HG03571 (cell line): ENCODE results near the gene UBD.

Experiments used
- ATAC-seq: cut with Tn5 transposase; IDR thresholded peaks from one replicate; pipeline ENCODE4 v1.9.1; 2021; ENCODE audit not compliant: unreplicated experiment

Gene UBD

DNA sequence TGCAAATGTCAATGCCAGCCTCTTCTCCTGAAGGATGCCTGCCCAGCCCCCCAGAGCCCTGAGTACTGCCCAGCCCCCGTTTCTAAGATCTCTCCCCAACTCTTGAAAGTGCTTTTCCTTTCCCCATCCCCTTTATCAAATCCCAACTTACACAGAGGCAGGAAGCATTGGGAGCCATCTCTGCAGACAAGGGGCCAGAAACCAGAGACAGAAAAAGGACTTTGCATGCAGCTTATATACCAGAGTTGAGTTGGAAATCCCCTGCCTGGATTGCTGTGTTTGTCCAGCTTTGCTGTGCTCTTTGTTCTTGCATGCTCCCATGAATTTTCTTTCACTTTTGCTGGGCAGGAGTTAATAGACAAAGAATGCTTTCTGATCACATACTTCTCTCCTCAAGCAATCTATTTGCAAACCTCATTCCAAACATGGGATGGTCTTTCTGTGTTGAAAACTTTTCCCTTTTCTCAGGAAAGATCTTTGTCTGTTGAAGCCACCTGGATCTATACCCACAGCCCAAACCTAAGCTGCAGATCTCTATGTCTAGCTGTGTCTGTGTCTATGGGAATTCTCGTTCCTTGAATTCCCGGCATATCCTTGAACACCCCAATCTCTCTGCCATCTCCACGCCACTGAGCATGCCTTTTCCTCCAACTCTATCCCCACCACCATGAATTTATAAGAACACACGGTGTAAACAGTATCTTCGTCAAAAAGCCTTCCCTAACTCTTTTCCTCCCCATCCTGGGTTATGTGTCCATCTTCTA lies at the start of gene UBD:
UBD (minus strand) TSS at position 209 of the 764 bp plus-strand sequence; CDS start at position 178, 31 bp downstream.
- no peak for ATAC-seq

DNA sequence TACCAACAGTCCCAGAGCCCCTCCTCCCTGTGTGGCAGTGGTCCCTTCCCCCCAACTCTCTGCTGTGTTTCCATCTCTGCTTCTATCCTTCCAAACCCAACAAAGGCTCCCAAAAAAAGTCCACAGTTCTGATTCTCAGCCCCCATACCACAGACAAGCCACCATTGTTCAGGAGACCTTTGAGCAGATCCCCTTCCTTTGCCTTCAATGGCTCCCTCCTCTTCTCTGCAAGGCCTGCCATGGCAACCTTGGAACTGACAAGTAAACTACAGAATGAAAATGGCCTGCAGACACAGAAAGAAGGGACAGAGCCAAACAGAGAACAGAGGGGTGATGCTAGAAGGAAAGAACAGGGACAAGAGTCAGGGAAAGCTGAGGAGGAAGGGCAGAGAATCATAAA lies 48.6 kb upstream of the UBD start:
- ATAC-seq, result no peak

GRCh38 chr6:29603930-29604329 lies 44.4 kb upstream of the UBD start:
- ATAC-seq, result no peak

DNA sequence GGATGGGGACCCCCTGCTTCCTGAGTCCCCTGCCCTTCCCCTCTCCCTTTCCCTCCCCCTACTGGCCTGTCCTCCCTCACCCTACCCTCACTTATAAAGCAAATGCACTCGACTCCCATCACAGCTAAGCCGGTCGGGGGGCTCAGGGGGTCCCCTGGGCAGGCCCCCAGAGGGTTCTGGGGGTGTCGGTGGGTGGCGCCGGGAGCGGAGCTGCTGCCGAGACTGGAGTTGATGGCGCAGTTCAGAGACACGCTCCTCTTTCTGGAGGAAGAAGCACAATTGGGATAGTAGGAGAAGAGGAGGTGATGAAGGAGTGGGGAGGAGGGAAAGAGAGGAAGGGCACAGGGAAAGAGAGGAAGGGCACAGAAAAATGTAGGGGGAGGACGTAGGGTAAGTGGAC lies 43.9 kb upstream of the UBD start:
- ATAC-seq, result no peak

DNA sequence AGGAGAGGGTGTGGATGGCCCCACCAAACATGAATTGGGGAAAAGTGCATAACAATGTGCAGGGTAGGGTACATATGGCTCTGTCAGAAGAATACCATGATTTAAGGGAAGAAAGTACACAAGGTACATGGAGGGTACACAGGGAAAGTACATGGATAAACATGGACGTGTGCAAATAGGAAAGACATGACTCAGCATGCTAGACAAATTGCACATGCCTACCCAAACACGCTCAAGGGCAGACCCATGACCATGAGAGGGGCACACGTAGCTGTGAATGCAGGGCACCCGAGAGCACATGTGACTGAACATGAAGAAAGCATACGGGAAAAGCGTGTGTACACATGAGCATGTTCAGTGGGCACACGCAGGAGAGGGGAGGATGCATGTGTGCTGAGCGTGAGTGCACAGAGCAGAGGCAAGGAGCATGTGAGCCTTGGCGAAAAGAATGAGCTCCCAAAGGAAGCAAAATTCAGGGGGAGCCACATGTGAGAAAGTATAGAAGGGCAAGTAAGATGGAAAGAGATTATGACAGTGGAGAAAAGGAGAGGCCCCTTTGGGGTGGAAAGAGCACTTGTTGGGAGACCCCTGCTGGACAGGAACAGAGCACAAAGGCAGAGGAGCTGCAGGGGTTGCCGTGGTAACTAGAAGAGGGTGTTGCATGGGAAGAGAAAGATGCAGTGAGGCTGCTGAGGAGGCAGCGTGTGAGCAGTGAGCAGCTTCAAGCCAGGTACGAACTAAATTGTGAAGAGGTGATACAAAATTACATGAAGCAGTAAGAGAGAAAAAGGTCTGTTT lies 43.2 kb upstream of the UBD start:
- ATAC-seq, result no peak

GRCh38 chr6:29598172-29598747 lies 38.7 kb upstream of the UBD start:
- ATAC-seq, result no peak

DNA sequence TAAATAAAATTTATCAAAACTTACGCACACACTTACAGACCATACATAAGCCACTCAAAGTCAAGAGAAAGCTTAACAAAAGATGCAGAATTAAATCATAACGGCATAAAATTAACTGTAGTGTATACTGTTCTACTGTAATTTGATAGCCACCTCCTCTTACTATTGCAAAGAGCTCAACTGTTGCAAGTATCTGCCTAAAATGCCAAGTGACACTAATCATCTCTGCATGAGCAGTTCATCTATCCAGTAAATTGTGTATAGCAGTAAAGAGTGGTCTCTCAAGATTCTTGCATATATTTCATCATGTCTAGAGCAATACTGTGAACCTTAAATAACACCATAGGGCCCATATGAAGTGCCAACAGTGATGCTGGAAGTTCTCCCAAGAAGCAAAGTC lies 37.7 kb upstream of the UBD start:
- ATAC-seq, result no peak

DNA sequence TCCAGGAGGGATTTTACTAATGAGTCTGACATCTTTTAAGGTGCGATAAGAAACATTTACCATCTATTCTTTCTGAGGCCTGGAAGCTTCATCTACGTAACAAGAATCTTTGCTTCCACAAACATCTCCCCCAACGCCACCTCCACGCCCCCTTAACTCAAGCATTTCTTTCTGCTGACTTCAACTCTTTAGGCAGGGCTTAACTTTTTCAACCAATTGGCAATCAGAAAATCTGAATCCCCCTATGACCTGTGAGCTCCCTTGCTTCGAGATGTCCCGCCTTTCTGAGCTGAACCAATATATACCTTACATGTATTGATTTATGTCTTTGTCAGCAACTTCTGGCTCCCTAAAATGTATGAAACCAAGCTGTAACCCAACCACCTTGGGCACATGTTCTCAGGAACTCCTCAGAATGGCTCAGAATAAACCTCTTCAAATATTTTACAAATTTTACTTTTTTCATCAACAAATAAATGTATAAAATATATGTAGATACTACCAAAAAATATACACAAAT lies 36.9 kb upstream of the UBD start:
- ATAC-seq, result no peak

DNA sequence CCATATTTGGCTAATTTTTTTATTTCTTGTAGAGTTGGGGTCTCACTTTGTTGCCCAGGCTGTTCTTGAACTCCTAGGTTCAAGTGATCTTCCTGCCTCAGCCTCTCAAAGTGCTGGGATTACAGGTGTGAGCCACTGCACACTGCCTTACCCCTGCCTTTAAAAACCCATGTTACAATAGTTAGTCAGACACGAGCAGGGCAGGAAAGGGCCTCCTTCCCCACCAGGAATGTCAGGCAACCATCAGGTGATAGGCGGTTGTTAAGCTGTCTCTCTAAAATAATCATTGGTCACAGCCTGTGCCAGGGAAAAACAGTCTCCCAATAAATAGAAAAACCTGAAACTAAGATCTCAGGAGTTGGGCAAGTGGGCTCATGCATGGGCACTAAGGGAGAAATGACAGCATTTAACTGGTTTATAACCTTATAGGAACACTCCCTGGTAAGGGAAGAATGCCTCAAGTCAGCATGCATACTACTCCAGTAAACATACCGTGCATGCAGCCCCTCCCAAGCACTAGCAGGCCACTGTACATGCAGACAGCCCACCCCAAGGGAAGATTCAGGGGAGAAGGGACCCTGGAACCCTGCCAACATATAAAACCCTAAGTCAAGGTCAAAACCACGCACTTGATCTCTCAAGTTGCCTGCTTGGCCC lies 33.8 kb upstream of the UBD start:
- ATAC-seq, result no peak

- ATAC-seq, result no peak
Measured at GRCh38 chr6:29591677-29592076, 32.1 kb upstream of the UBD start.

- no peak for ATAC-seq
Measured at GRCh38 chr6:29590218-29590808, 30.8 kb upstream of the UBD start.

- no peak for ATAC-seq
Measured at GRCh38 chr6:29589423-29590048, 30.0 kb upstream of the UBD start.

DNA sequence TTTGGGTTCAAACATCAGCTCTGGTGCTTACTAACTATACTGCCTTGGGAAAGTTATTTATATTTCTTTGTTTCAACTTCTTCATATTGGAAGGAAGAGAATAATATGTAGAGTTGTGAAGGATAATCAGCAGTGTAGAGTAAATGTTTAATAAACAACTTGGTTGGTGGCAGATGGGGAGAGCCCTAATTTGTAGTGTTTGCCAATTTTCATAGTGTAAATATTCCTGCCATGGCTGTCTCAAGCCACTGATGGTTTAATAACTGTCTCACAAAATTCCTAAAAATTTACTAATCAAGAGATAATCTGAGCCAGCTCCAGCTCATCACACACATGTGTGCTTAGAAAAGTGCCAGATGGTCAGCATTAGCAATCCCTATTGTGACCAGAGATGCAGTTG lies 25.3 kb upstream of the UBD start, which contains the start of gene OR2H2:
OR2H2 (plus strand) TSS at position 301 of the 400 bp plus-strand sequence. CDS start 2,824 bp downstream, outside the sequence.
- no peak for ATAC-seq

GRCh38 chr6:29577544-29577943 lies 18.0 kb upstream of the UBD start:
- no peak for ATAC-seq

DNA sequence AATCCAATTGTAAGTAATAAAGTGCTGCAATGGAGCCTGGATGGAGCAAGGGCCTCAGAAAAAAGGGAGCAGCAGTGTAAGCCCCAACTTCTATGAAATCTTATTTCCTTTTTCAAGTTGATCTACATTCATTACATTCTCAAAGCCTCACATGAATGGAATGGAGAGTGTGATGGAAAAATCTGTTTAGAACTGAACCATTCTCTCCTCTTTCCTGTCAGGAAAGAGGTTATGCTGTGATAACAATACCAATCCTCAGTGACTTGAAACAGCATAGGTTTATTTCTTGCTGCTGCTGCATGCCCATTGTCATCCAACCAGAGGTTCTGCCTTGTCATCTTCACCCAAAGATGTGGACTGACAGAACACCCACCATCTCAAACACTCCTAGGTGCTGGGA lies 16.5 kb upstream of the UBD start:
- no peak for ATAC-seq

DNA sequence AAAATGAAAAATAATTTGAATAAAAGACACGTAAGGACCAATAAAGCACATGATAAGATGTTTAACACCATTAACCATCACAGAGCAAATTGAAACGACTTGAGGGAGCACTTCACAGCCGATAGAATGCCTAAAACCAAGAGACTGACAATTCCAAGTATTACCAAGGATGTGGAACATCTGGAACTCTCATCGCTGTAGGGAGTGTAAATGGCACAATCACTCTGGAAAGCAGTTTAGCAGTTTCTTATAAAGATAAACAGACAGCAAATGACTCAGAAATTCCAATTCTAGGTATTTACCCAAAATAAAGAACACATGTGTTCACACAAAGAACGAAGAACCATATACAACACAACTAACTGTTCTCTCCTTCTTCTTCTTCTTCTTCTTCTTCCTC lies 8.5 kb upstream of the UBD start:
- ATAC-seq, result no peak

GRCh38 chr6:29567541-29567940 lies 8.0 kb upstream of the UBD start:
- ATAC-seq, result no peak

- no peak for ATAC-seq
Measured at GRCh38 chr6:29566856-29567255, 7.3 kb upstream of the UBD start.

- no peak for ATAC-seq
Measured at GRCh38 chr6:29564875-29565274, 5.3 kb upstream of the UBD start.

DNA sequence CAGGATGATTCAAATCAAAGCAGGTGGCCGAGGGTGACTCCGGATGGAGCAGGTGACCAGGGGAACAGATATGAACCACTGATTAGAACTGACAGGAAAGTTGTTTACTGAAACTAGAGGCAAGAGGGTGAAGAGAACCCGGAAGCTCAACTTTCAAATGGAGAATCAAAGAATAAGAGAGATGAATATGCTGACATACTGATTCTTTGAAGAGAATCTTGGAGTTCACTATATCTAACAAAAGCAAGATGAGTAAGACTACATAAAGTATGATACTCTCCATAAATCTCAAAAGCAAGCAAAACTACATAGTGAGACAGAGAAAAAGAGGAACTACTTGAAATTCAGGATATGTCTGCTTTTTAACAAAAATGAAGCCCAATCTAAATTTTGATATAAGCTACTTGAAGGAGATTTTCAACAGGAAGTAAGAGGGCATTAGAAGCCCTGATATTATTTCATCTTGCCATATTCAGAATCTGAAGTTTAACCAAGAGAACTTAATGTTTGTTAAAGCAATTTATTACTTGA lies 4.0 kb upstream of the UBD start:
- no peak for ATAC-seq
